ENCODE measurements around the gene HOXD3.

The HOXD3 gene

GRCh38 chr2:176184749-176185148 is 27.6 kb downstream of the HOXD3 start:
- no peak for TF ChIP-seq EZH2 (optimal IDR thresholded peaks at IDR 0.05; ENCODE audit: low read depth, low read length)
- no peak for TF ChIP-seq EZH2phosphoT487 (IDR thresholded peaks at IDR 0.05; ENCODE audit: low read length)
- no peak for TF ChIP-seq CTCF (IDR thresholded peaks at IDR 0.05; ENCODE audit: low read length)
- no peak overlapping the region for H3K27ac ChIP-seq (ENCODE audit: low read length)
- H4K20me1 ChIP-seq (ENCODE audit: insufficient read depth, low read length): no peaks in the 10 kb centered on the region
- H3K36me3 ChIP-seq (replicated peaks; ENCODE audit: insufficient read depth, low read length): no peaks in the 10 kb centered on the region
- no peaks in the 10 kb centered on the region for H3K79me2 ChIP-seq (ENCODE audit: low read length)
- H3K9ac ChIP-seq (ENCODE audit: low read length): no peak overlapping the region
- no peaks in the 10 kb centered on the region for H3K27me3 ChIP-seq (replicated peaks; ENCODE audit: insufficient read depth, low read length)
- no peaks in the 10 kb centered on the region for H3K4me1 ChIP-seq (ENCODE audit: low read length)
- H2AFZ ChIP-seq (ENCODE audit: low read length): no peak overlapping the region
- no peaks in the 10 kb centered on the region for H3K9me3 ChIP-seq (replicated peaks; ENCODE audit: insufficient read depth, low read length)
- no peak for DNase-seq
- no peak overlapping the region for H3K4me2 ChIP-seq (ENCODE audit: low read depth, low read length)
- H3K9me2 ChIP-seq (replicated peaks; ENCODE audit: insufficient read depth, low read length): no peaks in the 10 kb centered on the region
- no peak overlapping the region for H3K4me3 ChIP-seq (ENCODE audit: low read length)
- no peaks in the 10 kb centered on the region for H3F3A ChIP-seq (ENCODE audit: insufficient read depth, low read length)

GRCh38 chr2:176186024-176186423 is 28.9 kb downstream of the HOXD3 start:
- Histone ChIP-seq H3K36me3 (replicated peaks; ENCODE audit: insufficient read depth, low read length) (no peaks in the 10 kb centered on the region), H3K27ac (ENCODE audit: low read length) (no peak overlapping the region), H3K27me3 (replicated peaks; ENCODE audit: insufficient read depth, low read length) (no peaks in the 10 kb centered on the region), H3K79me2 (ENCODE audit: low read length) (no peaks in the 10 kb centered on the region), H3K4me1 (ENCODE audit: low read length) (no peaks in the 10 kb centered on the region), H3K9me2 (replicated peaks; ENCODE audit: insufficient read depth, low read length) (no peaks in the 10 kb centered on the region), H3K4me3 (ENCODE audit: low read length) (no peak overlapping the region), H3F3A (ENCODE audit: insufficient read depth, low read length) (no peaks in the 10 kb centered on the region), H4K20me1 (ENCODE audit: insufficient read depth, low read length) (no peaks in the 10 kb centered on the region), H3K9ac (ENCODE audit: low read length) (no peak overlapping the region), H3K4me2 (ENCODE audit: low read depth, low read length) (no peak overlapping the region), H3K9me3 (replicated peaks; ENCODE audit: insufficient read depth, low read length) (no peaks in the 10 kb centered on the region), H2AFZ (ENCODE audit: low read length) (no peak overlapping the region)
- TF ChIP-seq EZH2phosphoT487 (IDR thresholded peaks at IDR 0.05; ENCODE audit: low read length): no peak
- TF ChIP-seq EZH2 (optimal IDR thresholded peaks at IDR 0.05; ENCODE audit: low read depth, low read length): no peak
- TF ChIP-seq CTCF (IDR thresholded peaks at IDR 0.05; ENCODE audit: low read length): no peak
- DNase-seq: no peak

- H3K9ac ChIP-seq (ENCODE audit: low read length): no peak overlapping the region
- no peak for DNase-seq
- no peaks in the 10 kb centered on the region for H3K27me3 ChIP-seq (replicated peaks; ENCODE audit: insufficient read depth, low read length)
Measured at GRCh38 chr2:176187200-176187898, 30.2 kb downstream of the HOXD3 start.

More at GRCh38 chr2:176187200-176187898, 30.2 kb downstream of the HOXD3 start:
- no peak overlapping the region for H3K27ac ChIP-seq (ENCODE audit: low read length)
- no peaks in the 10 kb centered on the region for H4K20me1 ChIP-seq (ENCODE audit: insufficient read depth, low read length)
- TF ChIP-seq CTCF (IDR thresholded peaks at IDR 0.05; ENCODE audit: low read length): no peak
- TF ChIP-seq EZH2 (optimal IDR thresholded peaks at IDR 0.05; ENCODE audit: low read depth, low read length): no peak
- no peak for TF ChIP-seq EZH2phosphoT487 (IDR thresholded peaks at IDR 0.05; ENCODE audit: low read length)
- H3K36me3 ChIP-seq (replicated peaks; ENCODE audit: insufficient read depth, low read length): no peaks in the 10 kb centered on the region
- H3K9me2 ChIP-seq (replicated peaks; ENCODE audit: insufficient read depth, low read length): no peaks in the 10 kb centered on the region
- H3K4me1 ChIP-seq (ENCODE audit: low read length): no peaks in the 10 kb centered on the region
- H3K4me2 ChIP-seq (ENCODE audit: low read depth, low read length): peak overlapping the region; percentile 73
- H3F3A ChIP-seq (ENCODE audit: insufficient read depth, low read length): no peaks in the 10 kb centered on the region
- H2AFZ ChIP-seq (ENCODE audit: low read length): peak overlapping the region; percentile 83
- H3K9me3 ChIP-seq (replicated peaks; ENCODE audit: insufficient read depth, low read length): no peaks in the 10 kb centered on the region
- peak overlapping the region; percentile 73 for H3K4me3 ChIP-seq (ENCODE audit: low read length)
- H3K79me2 ChIP-seq (ENCODE audit: low read length): no peaks in the 10 kb centered on the region
